SKM-1 treated with dmso at 0.1 percent for 144 hours (cell line): ENCODE measurements around the gene PDE8B.

ENCODE experiments used
- DNase-seq: peaks from one replicate; lab custom pipeline; 2025; ENCODE audit not compliant: unreplicated experiment; lab: John Stamatoyannopoulos, UW

Gene PDE8B

GRCh38 chr5:77189421-77189820 is 21.1 kb upstream of the PDE8B start:
- no peak for DNase-seq

GRCh38 chr5:77192441-77193050 is 17.9 kb upstream of the PDE8B start:
- no peak for DNase-seq

DNA sequence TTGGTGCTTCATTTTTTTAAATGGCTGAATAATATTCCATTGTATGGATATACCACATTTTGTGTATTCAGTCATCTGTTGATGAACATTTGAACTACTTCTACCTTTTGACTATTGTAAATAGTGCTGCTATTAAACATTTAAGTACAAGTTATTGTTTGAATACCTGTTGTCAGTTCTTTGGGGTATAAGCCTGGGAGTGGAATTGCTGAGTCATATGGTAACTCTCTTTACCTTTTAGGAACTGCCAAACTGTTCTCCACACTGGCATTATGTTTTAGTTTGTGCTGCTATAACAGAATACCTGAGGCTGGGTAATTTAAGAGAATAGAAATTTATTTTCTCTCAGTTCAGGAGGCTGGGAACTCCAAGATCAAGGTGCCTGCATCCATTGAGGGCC is 15.7 kb upstream of the PDE8B start:
- DNase-seq: no peak

DNA sequence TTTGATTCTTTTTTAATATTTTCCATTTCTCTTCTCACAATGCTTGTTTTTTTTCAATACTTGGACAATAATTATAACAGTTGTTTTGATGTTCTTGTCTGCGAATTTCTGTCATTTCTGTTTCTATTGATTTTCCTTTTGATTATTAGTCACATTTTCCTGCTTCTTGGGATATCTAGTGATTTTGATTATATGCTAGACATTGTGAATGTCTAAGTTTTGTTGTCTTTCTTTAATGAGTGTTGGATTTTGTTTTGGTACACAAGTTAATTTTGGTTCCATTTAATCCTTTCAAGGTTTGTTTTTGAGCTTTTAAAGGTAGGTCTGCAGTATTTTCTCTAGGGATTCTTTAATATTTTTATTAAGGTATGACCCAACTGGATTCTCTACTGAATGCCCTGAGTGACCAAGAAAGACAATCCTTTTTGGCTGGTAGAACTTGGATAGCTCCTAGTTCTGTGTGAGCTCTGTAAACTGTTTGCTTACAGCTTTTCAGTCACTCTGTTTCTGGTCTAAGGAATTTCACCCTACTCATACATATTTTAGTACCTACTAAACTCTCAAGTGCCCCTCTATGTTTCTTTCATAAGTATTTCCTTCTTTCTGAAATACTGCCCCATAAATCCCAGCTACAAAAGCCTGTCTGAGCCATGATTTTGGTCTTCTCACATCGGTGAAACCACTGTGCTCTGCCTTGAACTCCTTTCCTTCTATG is 12.5 kb upstream of the PDE8B start:
- no peak for DNase-seq

DNA sequence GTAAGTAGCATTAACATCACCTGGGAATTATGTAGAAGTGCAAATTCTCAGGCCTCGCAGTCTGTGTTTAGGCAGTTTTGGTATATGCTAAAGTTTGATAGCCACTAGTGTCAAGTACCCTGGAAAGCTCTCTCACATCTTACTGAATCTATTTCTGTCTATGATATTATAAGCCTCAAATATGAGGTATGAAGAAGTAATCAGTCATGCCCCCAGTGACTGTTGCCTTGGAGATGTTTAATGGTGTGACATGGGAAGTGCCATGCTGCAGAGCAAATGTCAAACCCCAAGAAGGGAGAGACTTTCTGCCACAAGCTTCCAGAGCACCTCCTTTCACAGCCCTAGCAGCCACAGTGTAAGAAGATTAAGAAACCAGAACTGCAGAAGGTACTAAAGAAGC is 9.8 kb upstream of the PDE8B start:
- DNase-seq: no peak

DNA sequence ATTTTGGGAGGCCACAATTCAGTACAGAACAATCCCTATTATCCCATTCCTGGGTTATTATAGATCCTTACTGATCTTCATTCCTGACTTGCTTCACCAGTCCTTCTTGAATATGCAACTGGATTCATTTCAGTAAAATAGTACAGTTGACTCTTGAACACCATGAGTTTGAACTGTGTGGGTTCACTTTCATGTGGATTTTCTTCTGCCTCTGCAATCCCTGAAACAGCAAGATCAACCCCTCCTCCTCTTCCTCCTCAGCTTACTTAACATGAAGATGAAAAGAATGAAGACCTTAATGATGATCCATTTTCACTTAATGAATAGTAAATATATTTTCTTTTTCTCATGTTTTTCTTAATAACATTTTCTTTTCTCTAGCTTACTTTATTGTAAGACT is 8.3 kb upstream of the PDE8B start:
- no peak for DNase-seq

GRCh38 chr5:77204967-77205366 is 5.5 kb upstream of the PDE8B start:
- no peak for DNase-seq

GRCh38 chr5:77208507-77209163 is 1.8 kb upstream of the PDE8B start:
- DNase-seq: no peak

DNA sequence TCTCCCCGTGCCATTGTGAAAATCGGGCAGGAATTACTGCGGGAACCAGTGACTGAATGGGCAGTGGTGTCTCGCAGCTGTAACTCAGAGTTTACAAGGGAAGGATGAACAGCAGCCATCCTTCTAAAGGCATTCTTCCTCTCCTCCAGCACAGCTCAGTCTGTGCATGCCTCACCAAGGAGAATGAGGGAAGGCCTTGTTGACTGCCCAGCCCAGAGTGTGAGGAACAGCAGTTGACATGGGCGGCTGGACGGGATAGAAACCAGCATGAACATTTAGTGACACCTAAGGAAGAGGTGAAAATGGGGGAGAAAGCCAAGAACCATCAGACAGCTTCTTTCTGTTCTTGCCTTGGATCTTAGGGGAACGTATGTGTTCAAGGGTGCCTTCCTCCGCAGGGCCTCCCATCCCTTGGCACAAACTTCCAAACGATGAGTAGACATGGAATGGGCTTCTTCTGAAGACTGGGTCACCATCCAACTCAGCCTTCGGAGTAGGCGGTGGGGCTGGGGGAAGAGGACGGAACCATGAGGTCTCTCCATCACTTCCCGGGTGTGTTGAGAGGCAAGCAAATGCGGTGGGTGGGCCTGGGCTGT is 887 bp upstream of the PDE8B start:
- DNase-seq: no peak

DNA sequence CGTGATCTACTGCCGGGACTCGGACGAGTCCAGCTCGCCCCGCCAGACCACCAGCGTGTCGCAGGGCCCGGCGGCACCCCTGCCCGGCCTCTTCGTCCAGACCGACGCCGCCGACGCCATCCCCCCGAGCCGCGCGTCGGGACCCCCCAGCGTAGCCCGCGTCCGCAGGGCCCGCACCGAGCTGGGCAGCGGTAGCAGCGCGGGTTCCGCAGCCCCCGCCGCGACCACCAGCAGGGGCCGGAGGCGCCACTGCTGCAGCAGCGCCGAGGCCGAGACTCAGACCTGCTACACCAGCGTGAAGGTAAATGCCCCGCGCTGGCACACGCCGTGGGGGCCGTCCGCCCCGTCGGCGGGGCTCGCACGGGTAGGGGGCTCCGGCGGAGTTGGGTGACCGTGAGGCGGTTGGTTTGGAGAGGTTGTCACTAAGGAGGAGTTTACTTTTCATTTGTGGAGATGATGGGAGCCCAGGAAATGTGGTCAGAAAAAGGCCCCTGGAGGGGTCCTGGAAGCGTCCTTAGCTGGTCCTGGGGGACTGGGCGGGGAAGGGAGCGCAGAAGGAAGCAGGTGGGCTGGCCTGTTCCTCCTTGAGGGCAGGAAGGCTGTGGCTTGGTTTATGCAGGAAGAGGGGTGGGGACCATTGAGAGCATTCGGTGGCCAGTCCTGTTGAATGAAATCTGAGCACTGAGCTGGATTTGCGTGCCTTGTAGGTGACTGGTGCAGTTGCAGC is 647 bp downstream of the PDE8B start:
- DNase-seq: no peak

GRCh38 chr5:77211691-77212047 is 1.2 kb downstream of the PDE8B start:
- no peak for DNase-seq

- DNase-seq: no peak
Measured at GRCh38 chr5:77213601-77214000, 3.1 kb downstream of the PDE8B start.

- no peak for DNase-seq
Measured at GRCh38 chr5:77214151-77214550, 3.7 kb downstream of the PDE8B start.

DNA sequence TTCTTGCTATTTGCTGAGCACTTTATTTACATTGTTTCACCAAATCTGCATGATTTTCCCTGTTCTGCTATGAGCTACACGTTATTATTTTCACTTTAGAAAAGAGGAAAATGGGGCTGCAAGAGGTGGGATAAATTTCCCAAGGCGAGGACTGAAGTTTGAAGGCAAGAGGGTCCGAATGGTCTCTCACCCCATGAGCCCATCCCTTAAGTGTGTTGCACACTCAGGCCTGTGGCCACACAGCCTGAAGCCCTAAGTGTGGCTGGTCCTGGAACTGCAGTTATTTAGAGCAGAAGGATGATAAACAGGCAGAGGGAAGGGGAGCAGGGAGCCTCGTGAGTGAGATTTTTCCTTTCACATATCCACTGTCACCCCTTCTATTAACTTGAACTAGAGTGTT is 7.8 kb downstream of the PDE8B start:
- no peak for DNase-seq

GRCh38 chr5:77221115-77221514 is 10.6 kb downstream of the PDE8B start:
- no peak for DNase-seq

DNA sequence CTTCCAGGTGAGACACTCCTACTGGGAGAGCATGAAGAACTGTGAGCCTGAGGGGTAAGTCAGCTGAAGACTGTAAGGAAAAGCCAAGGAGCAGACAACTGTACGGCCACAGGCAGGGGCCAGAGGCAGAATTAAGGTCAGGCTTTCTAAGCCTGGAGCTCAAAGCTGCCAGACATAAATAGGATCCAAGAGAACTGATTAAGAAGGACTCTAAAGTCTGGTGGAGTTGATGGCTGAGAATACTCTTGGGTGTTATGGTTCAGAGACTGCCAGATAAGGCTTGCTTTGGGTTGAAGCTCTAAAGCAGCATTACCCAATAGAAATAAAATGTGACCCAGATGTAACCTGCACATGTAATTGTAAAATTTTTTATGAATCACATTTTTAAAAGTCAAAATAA is 12.2 kb downstream of the PDE8B start:
- no peak for DNase-seq

- DNase-seq: no peak
Measured at GRCh38 chr5:77223653-77224052, 13.2 kb downstream of the PDE8B start.

- DNase-seq: no peak
Measured at GRCh38 chr5:77224672-77225355, 14.3 kb downstream of the PDE8B start.

DNA sequence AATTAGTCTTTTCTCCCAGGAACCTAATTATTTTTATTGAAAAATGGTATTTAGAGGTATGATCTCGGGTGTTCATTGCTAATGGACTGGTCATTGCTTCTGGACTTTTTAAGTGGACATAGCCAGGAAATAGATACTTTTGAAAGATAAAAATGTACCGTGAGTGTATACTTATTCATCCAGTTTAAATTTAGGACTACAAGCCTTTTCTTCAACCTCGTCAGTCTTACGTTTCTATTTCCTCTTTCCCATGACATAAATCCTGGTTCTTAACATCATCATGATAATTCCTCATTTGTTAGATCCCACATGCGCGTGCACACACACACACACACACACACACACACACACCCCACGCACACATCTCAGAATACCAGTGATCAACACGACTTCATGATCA is 15.1 kb downstream of the PDE8B start:
- DNase-seq: no peak

DNA sequence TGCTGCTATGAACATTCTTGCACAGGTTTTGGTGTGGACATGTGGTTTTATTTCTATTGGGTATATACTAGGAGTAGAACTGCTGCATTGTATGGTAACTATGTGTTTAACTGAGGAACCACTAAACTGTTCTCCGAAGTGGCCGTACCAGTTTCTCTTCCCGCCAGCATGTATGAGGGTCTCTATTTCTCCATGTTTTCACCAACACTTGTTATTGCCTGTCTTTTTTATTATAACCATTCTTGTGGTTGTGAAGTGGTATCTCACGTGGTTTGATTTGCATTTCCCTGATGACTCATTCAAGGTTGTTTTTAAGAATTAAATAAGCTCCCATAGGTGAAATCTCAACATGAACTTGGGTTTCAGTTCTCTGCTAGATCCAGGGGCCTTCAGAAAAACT is 19.4 kb downstream of the PDE8B start:
- DNase-seq: no peak
